SK-N-SH (cell line): Measurements from ENCODE around the gene RBM19. TPM values are rescaled to one million over a fixed set of nuclear protein-coding genes. Genes with fewer than 3 reads are reported as not detected.

Experiments used
- CTCF ChIA-PET: fragments of 300-600, 350-600 bp; formaldehyde crosslinking; extraction: SDS; loops from one replicate; lab custom pipeline; 2021; lab: Yijun Ruan, JAX
- POLR2A ChIA-PET: fragments of 350-600 bp; sonication (Branson Sonifier 250); formaldehyde crosslinking; extraction: SDS; loops from one replicate; lab custom pipeline; 2020; ENCODE audit warnings: antibody characterized with exemption, inconsistent platforms; lab: Yijun Ruan, JAX
- DNase-seq: peaks from one replicate; pipeline ENCODE4 v3.0.0; 2012
- H2AFZ ChIP-seq: fragments of 200-600 bp; sonication (generic); 2 replicates; pipeline ENCODE4 v1.8.1; 2016; ENCODE audit warnings: antibody characterized with exemption, mild to moderate bottlenecking, low read depth
- H3F3A ChIP-seq: fragments of 200-600 bp; sonication (generic); replicated peaks from 2 replicates; pipeline ENCODE3; 2016; ENCODE audit warnings: antibody characterized with exemption, mild to moderate bottlenecking; ENCODE audit not compliant: insufficient read depth
- H3K27ac ChIP-seq, 2 experiments: fragments of 200-500 bp in 1 of 2; fragments of 200-600 bp in 1 of 2; sonication (Bioruptor generic) in 1 of 2; sonication (generic), shearing (Covaris generic) in 1 of 2; 2 replicates each; pipeline versions ENCODE4 v1.5.1 to v1.6.1; 2014 to 2016; ENCODE audit warnings: low read depth in 2 of 2, inconsistent platforms in 1 of 2, low read length in 1 of 2, mild to moderate bottlenecking in 1 of 2, mixed read lengths in 1 of 2
- H3K27me3 ChIP-seq: fragments of 200-600 bp; sonication (generic), shearing (Covaris generic); 2 replicates; pipeline ENCODE4 v1.6.1; 2016; ENCODE audit warnings: mixed run types; ENCODE audit not compliant: insufficient read depth
- H3K36me3 ChIP-seq, 2 experiments: fragments of 200-500 bp in 1 of 2; fragments of 200-600 bp in 1 of 2; sonication (Bioruptor generic) in 1 of 2; sonication (generic) in 1 of 2; replicated peaks in 1 of 2; 2 replicates each; pipeline versions ENCODE3 to v1.5.1; 2014 to 2016; ENCODE audit warnings: low read length in 1 of 2, mild to moderate bottlenecking in 1 of 2; ENCODE audit not compliant: insufficient read depth in 2 of 2, control insufficient read depth in 1 of 2
- H3K4me1 ChIP-seq, 2 experiments: fragments of 200-500 bp in 1 of 2; fragments of 200-600 bp in 1 of 2; sonication (Bioruptor generic) in 1 of 2; sonication (generic), shearing (Covaris generic) in 1 of 2; 2 replicates each; pipeline versions ENCODE4 v1.5.1 to v1.6.1; 2014 to 2016; ENCODE audit warnings: low read depth in 1 of 2, low read length in 1 of 2, mixed run types in 1 of 2; ENCODE audit not compliant: insufficient read depth in 2 of 2, control insufficient read depth in 1 of 2
- H3K4me2 ChIP-seq: fragments of 200-600 bp; sonication (generic), shearing (Covaris generic); 2 replicates; pipeline ENCODE4 v1.6.1; 2017; ENCODE audit warnings: mixed run types
- H3K4me3 ChIP-seq, 2 experiments: fragments of 200-500 bp in 1 of 2; fragments of 200-600 bp in 1 of 2; sonication (Bioruptor generic) in 1 of 2; sonication (generic), shearing (Covaris generic) in 1 of 2; 2 replicates each; pipeline versions ENCODE4 v1.5.1 to v1.8.1; 2014 to 2016; ENCODE audit warnings: low read depth in 2 of 2, inconsistent platforms in 1 of 2, low read length in 1 of 2, mild to moderate bottlenecking in 1 of 2, mixed read lengths in 1 of 2, moderate library complexity in 1 of 2
- H3K79me2 ChIP-seq: fragments of 200-600 bp; sonication (generic); 2 replicates; pipeline ENCODE4 v1.8.1; 2017; ENCODE audit warnings: mild to moderate bottlenecking; ENCODE audit not compliant: insufficient read depth
- H3K9ac ChIP-seq: fragments of 200-600 bp; sonication (generic); 2 replicates; pipeline ENCODE4 v1.6.1; 2017; ENCODE audit warnings: mixed run types
- H3K9me2 ChIP-seq: fragments of 200-600 bp; sonication (generic); 2 replicates; pipeline ENCODE4 v1.6.1; 2017; ENCODE audit warnings: mixed run types
- H3K9me3 ChIP-seq: fragments of 200-600 bp; sonication (generic); 2 replicates; pipeline ENCODE4 v1.6.1; 2017; ENCODE audit warnings: mixed run types, mild to moderate bottlenecking, moderate library complexity
- H4K20me1 ChIP-seq: fragments of 200-600 bp; sonication (generic); 2 replicates; pipeline ENCODE4 v1.6.1; 2017; ENCODE audit warnings: mild to moderate bottlenecking, mixed run types; ENCODE audit not compliant: insufficient read depth
- CHD2 ChIP-seq: fragments of 150-350 bp; IDR thresholded peaks from 2 replicates; pipeline ENCODE4 v1.6.1; 2018; ENCODE audit warnings: low read length; ENCODE audit not compliant: partially characterized antibody
- FOXJ3 ChIP-seq: sonication (generic); formaldehyde crosslinking; IDR thresholded peaks from 2 replicates; pipeline ENCODE4 v1.5.1; 2020; ENCODE audit warnings: mild to moderate bottlenecking, missing genetic modification reagents
- GATA2 ChIP-seq: sonication (generic); formaldehyde crosslinking; IDR thresholded peaks from 2 replicates; pipeline ENCODE4 v1.5.0; 2020; ENCODE audit warnings: mild to moderate bottlenecking, missing genetic modification reagents
- MXI1 ChIP-seq: IDR thresholded peaks from 2 replicates; pipeline ENCODE4 v1.6.1; 2012; ENCODE audit warnings: mild to moderate bottlenecking, low read depth, low read length, improper control_type of control experiment
- NFIC ChIP-seq: IDR thresholded peaks from 2 replicates; pipeline ENCODE4 v1.4.0; 2012; ENCODE audit warnings: borderline replicate concordance
- POLR2AphosphoS5 ChIP-seq: IDR thresholded peaks from 2 replicates; pipeline ENCODE4 v1.6.1; 2012; ENCODE audit warnings: low read depth, low read length
- REST ChIP-seq: IDR thresholded peaks from 2 replicates; pipeline ENCODE4 v1.6.1; 2012; ENCODE audit warnings: mild to moderate bottlenecking, low read depth, low read length, moderate library complexity
- RXRA ChIP-seq: IDR thresholded peaks from 2 replicates; pipeline ENCODE4 v1.4.0; 2012; ENCODE audit warnings: low read depth, mild to moderate bottlenecking, borderline replicate concordance
- WGBS: methylation state at CpG from one replicate; pipeline ENCODE4 v1.1.6; 2017; ENCODE audit warnings: low lambda C conversion rate; 5-methylcytosine and 5-hydroxymethylcytosine counted together
- polyA plus RNA-seq, 3 experiments: library from polyadenylated mRNA; depleted of rRNA; stranded (reverse); fragments of >200 nt; gene quantifications; 2 replicates each; pipeline ENCODE4 v1.2.3, GENCODE V29; 2012
- TF ChIP-seq, protein P1 (sequence below): IDR thresholded peaks from 2 replicates; pipeline ENCODE4; 2012
- TF ChIP-seq, protein P2 (sequence below): IDR thresholded peaks from 2 replicates; pipeline ENCODE4 v1.4.0; 2012; ENCODE audit warnings: low read depth

Gene RBM19
- polyA plus RNA-seq, 1 of the 3 experiments (the other 2 are of a cell fraction): 16.6 TPM

DNA sequence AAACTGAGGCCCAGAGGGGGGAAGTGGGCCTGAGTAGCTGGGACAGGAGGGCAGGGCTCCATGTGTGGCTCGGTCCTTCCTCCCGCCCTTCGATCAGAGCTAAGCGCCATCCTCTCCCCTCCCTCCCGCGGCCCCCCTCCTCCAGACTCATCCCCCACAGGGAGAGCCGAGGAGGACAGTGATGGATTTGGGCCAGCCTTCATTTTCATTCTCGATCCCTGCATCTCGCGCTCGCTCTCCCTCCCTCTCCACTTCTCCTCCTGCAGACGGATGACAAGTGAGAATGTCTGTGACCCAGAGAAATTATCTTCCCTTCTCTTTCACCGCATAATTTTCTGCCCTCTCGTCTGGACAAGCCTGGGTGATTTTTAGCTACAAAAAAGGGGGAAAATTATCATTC lies 183.3 kb downstream of the RBM19 start:
- H3K4me2 ChIP-seq: no peak overlapping the region
- H3K36me3 ChIP-seq: no peaks in the 10 kb centered on the region
- no peaks in the 10 kb centered on the region for H3K27me3 ChIP-seq
- DNase-seq: no peak
- no peak overlapping the region for H3K4me3 ChIP-seq
- H3K9me2 ChIP-seq: no peaks in the 10 kb centered on the region
- H3K27ac ChIP-seq: no peak overlapping the region
- H3F3A ChIP-seq: peaks cover 3% of the 10 kb centered on the region
- 0 out of 2 replicates have a peak, but pooled peaks cover 2% of the 10 kb centered on the region for H4K20me1 ChIP-seq
- no peaks in the 10 kb centered on the region for H3K9me3 ChIP-seq
- H3K9ac ChIP-seq: no peak overlapping the region
- H3K4me1 ChIP-seq: no peaks in the 10 kb centered on the region
- ChIA-PET POLR2A (no interaction called here), CTCF (no interaction called here)
- TF ChIP-seq GATA2 (CRISPR knock-in tag) (no peak), MXI1 (no peak), REST (no peak), NFIC (no peak), RXRA (no peak)
- TF ChIP-seq, protein P1, sequence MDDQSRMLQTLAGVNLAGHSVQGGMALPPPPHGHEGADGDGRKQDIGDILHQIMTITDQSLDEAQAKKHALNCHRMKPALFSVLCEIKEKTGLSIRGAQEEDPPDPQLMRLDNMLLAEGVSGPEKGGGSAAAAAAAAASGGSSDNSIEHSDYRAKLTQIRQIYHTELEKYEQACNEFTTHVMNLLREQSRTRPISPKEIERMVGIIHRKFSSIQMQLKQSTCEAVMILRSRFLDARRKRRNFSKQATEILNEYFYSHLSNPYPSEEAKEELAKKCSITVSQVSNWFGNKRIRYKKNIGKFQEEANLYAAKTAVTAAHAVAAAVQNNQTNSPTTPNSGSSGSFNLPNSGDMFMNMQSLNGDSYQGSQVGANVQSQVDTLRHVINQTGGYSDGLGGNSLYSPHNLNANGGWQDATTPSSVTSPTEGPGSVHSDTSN: no peak
- H3K79me2 ChIP-seq: no peaks in the 10 kb centered on the region
- no peak overlapping the region for H2AFZ ChIP-seq
- WGBS: 72% methylated on average over 14 of the region's 14 CpGs

- H3K79me2 ChIP-seq: no peaks in the 10 kb centered on the region
- no peak overlapping the region for H3K9ac ChIP-seq
- H3K9me2 ChIP-seq: no peaks in the 10 kb centered on the region
- H3K27ac ChIP-seq: no peak overlapping the region
- no peaks in the 10 kb centered on the region for H3F3A ChIP-seq
- DNase-seq: no peak
- ChIA-PET POLR2A (no interaction called here), CTCF (interaction anchor here (0.7 to 1.1 kb wide), 3 partner anchors 131 to 332 kb away, joined by 3 read pairs; no protein-coding TSS in a partner anchor)
- no peak overlapping the region for H3K4me3 ChIP-seq
- no peak overlapping the region for H2AFZ ChIP-seq
- TF ChIP-seq FOXJ3 (no peak), POLR2AphosphoS5 (no peak), CHD2 (no peak)
- TF ChIP-seq, protein P1: no peak
- TF ChIP-seq, protein P2, sequence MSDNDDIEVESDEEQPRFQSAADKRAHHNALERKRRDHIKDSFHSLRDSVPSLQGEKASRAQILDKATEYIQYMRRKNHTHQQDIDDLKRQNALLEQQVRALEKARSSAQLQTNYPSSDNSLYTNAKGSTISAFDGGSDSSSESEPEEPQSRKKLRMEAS: no peak
- no peak overlapping the region for H3K4me2 ChIP-seq
- H3K4me1 ChIP-seq: no peaks in the 10 kb centered on the region
- 74% methylated on average over 10 of the region's 10 CpGs for WGBS
- H3K27me3 ChIP-seq: no peaks in the 10 kb centered on the region
- H3K36me3 ChIP-seq: no peaks in the 10 kb centered on the region
- no peaks in the 10 kb centered on the region for H3K9me3 ChIP-seq
- no peaks in the 10 kb centered on the region for H4K20me1 ChIP-seq
These were observed 184.5 kb downstream of the RBM19 start for GRCh38 chr12:113781415-113782198.
